Osteocyte (in vitro differentiated cells): ENCODE data around the gene MACO1. TPM values are rescaled to one million over a fixed set of nuclear protein-coding genes. Genes with fewer than 3 reads are reported as not detected.

Experiments used
- DNase-seq: peaks from one replicate; pipeline ENCODE4 v3.0.0; 2021; ENCODE audit warnings: mixed read lengths; ENCODE audit not compliant: unreplicated experiment; ENCODE audit errors: extremely low spot score
- H3K27ac Mint-ChIP-seq: one replicate; pipeline ENCODE4 v1.8.0; 2021; ENCODE audit warnings: mild to moderate bottlenecking, mixed read lengths; ENCODE audit not compliant: unreplicated experiment
- H3K27me3 Mint-ChIP-seq: one replicate; pipeline ENCODE4 v1.8.0; 2021; ENCODE audit warnings: mixed read lengths; ENCODE audit not compliant: unreplicated experiment
- H3K36me3 Mint-ChIP-seq: one replicate; pipeline ENCODE4 v1.8.0; 2021; ENCODE audit warnings: mixed read lengths; ENCODE audit not compliant: unreplicated experiment
- H3K4me1 Mint-ChIP-seq: one replicate; pipeline ENCODE4 v1.8.0; 2021; ENCODE audit warnings: mixed read lengths; ENCODE audit not compliant: unreplicated experiment
- H3K4me3 Mint-ChIP-seq: one replicate; pipeline ENCODE4 v1.8.0; 2021; ENCODE audit warnings: mild to moderate bottlenecking, moderate library complexity, mixed read lengths; ENCODE audit not compliant: unreplicated experiment
- H3K9me3 Mint-ChIP-seq: one replicate; pipeline ENCODE4 v1.8.0; 2021; ENCODE audit warnings: mixed read lengths; ENCODE audit not compliant: unreplicated experiment
- total RNA-seq: library from RNA; stranded (reverse); gene quantifications from 2 replicates; pipeline ENCODE4 v1.2.1, GENCODE V29; 2021
- TF ChIP-seq, protein P1 (sequence below): fragments of 200-600 bp; sonication (generic); IDR thresholded peaks from 2 replicates; pipeline ENCODE4 v1.5.0; 2021; ENCODE audit warnings: antibody characterized with exemption, mild to moderate bottlenecking, moderate library complexity

The MACO1 gene
- total RNA-seq, 1 donor from 2014 or later = 30.7 TPM

DNA sequence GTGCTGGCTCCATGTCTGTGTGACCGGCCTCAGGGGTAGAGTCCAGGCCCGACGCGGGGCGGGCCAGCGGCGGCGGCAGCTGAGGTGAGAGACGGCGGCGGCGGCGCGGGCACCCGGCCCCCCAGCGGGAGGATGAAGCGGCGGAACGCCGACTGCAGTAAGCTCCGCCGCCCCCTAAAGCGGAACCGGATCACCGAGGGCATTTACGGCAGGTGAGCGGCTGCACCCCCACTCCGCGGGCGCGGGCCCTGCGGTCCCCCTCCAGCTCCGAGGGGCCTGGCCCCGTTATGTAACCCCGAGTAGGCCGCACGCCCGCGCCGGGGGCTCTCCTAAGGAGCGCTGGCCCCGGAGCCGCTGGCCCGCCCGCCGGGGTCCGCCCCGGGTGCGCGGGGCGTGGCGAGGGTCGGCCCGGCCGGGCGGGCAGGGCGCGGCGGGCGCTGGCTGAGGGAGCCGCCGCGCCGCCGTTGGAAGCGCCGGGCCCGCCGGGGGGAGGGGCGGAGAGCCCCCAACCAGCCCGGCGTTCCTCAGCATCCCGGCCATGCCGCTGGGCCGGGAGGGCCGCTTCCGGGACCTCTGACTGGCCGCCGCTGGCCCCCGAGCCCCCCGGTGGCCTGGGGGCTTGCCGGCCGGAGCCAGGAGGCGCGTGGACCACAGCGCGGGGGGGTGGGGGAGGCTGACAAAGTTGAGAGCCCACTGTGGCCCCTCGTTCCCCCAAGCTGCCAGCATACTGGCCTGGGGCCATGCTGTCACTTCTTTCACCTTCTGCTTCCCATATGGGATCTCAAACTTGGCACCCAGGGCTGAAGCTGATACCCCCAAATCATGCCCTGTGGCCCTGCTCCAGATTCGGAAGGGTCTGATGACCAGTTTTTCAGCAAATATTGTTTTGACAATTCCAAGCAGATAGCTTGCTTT is 527 bp downstream of the MACO1 start:
- H3K27me3 Mint-ChIP-seq = no peaks in the 10 kb centered on the region
- no peaks in the 10 kb centered on the region for H3K9me3 Mint-ChIP-seq
- peaks cover 56% of the 10 kb centered on the region for H3K4me1 Mint-ChIP-seq
- DNase-seq = no peak
- H3K27ac Mint-ChIP-seq = peak overlapping the region; percentile 67
- peak overlapping the region; percentile 91 for H3K4me3 Mint-ChIP-seq
- TF ChIP-seq, protein P1, sequence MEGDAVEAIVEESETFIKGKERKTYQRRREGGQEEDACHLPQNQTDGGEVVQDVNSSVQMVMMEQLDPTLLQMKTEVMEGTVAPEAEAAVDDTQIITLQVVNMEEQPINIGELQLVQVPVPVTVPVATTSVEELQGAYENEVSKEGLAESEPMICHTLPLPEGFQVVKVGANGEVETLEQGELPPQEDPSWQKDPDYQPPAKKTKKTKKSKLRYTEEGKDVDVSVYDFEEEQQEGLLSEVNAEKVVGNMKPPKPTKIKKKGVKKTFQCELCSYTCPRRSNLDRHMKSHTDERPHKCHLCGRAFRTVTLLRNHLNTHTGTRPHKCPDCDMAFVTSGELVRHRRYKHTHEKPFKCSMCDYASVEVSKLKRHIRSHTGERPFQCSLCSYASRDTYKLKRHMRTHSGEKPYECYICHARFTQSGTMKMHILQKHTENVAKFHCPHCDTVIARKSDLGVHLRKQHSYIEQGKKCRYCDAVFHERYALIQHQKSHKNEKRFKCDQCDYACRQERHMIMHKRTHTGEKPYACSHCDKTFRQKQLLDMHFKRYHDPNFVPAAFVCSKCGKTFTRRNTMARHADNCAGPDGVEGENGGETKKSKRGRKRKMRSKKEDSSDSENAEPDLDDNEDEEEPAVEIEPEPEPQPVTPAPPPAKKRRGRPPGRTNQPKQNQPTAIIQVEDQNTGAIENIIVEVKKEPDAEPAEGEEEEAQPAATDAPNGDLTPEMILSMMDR = no peak
- no peaks in the 10 kb centered on the region for H3K36me3 Mint-ChIP-seq

GRCh38 chr1:25431955-25432719 is 1.4 kb downstream of the MACO1 start:
- H3K36me3 Mint-ChIP-seq = no peaks in the 10 kb centered on the region
- H3K27ac Mint-ChIP-seq = peak overlapping the region; percentile 67
- H3K4me3 Mint-ChIP-seq = peak overlapping the region; percentile 83
- peaks cover 65% of the 10 kb centered on the region for H3K4me1 Mint-ChIP-seq
- no peaks in the 10 kb centered on the region for H3K9me3 Mint-ChIP-seq
- no peak for DNase-seq
- TF ChIP-seq, protein P1 = no peak
- H3K27me3 Mint-ChIP-seq = no peaks in the 10 kb centered on the region

GRCh38 chr1:25432749-25433388 is 2.2 kb downstream of the MACO1 start:
- Mint-ChIP-seq H3K4me3 (peak overlapping the region; percentile 83), H3K9me3 (no peaks in the 10 kb centered on the region), H3K4me1 (peaks cover 65% of the 10 kb centered on the region), H3K27ac (peak overlapping the region; percentile 58), H3K36me3 (no peaks in the 10 kb centered on the region), H3K27me3 (no peaks in the 10 kb centered on the region)
- no peak for DNase-seq
- TF ChIP-seq, protein P1 = no peak

DNA sequence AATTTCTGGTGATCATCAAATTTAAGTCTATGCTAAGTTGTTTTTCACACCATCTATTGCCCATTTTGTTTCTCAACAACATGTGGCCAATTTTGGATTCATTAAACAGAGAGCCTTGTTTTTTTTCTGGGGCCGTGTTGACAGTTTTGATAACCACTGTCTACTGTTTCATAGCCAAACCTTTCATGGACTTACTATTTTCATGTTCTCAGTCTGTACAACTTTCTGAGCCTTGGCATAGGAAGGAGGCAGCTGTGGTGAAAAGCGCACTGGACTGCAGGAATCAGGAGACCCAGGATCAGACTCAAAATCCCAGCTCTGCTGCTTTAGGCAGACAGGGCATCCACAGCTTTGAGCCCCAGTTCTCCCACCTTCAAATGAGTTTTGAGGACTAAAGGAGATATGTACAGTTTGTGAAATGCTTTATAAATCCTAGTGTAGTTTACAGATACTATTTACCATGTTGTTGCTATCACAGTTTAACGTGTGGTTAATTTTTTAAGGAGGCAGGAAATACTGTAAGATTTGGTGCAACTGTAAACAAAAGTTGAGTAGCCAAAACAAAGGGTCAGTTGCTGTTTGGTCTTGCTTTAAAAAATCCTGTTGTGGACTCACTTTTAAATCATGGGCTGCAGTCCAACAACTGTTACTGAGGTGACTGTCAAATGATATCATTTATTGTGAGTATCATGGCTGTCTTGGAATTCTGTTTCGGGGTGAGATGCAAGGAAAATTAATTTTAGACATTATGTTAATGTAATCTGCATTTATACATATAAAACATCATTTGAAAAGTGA is 2.9 kb downstream of the MACO1 start:
- H3K4me1 Mint-ChIP-seq = peaks cover 64% of the 10 kb centered on the region
- TF ChIP-seq, protein P1 = no peak
- H3K27me3 Mint-ChIP-seq = no peaks in the 10 kb centered on the region
- H3K4me3 Mint-ChIP-seq = peak overlapping the region; percentile 83
- H3K36me3 Mint-ChIP-seq = no peaks in the 10 kb centered on the region
- no peak for DNase-seq
- H3K9me3 Mint-ChIP-seq = no peaks in the 10 kb centered on the region
- peak overlapping the region; percentile 58 for H3K27ac Mint-ChIP-seq
